ENCODE data around the gene NAXD.

The NAXD gene

DNA sequence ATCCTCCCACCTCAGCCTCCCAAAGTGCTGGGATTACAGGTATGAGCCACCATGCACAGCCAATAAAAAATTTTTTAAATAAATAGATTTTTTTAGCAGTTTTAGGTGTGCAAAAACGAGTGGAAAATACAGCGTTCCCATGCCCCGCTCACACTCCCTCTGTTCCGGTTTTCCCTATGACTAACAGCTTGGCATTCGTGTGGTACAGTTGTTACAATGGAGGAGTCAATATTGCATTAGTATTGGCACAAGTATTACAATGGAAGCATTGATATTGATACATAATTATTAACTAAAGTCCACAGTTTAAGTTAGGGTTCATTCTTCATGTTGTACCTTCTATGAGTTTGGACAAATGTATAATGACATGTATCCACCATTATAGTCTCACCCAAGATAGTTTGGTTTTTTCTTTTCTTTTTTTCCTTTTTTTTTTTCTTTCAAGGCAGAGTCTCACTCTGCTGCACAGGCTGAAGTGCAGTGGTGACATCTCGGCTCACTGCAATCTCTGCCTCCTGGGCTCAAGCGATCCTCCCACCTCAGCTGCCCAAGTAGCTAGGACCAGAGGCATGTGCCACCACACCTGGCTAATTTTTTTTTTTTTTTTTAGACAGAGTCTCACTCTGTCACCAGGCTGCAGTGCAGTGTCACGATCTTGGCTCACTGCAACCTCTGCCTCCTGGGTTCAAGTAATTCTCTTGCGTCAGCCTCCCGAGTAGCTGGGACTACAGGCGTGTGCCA, 38.4 kb upstream of the NAXD start:
- TF ChIP-seq SPI1 (IDR thresholded peaks at IDR 0.05; ENCODE audit: borderline replicate concordance, low read depth), result no peak
- TF ChIP-seq, protein P1, sequence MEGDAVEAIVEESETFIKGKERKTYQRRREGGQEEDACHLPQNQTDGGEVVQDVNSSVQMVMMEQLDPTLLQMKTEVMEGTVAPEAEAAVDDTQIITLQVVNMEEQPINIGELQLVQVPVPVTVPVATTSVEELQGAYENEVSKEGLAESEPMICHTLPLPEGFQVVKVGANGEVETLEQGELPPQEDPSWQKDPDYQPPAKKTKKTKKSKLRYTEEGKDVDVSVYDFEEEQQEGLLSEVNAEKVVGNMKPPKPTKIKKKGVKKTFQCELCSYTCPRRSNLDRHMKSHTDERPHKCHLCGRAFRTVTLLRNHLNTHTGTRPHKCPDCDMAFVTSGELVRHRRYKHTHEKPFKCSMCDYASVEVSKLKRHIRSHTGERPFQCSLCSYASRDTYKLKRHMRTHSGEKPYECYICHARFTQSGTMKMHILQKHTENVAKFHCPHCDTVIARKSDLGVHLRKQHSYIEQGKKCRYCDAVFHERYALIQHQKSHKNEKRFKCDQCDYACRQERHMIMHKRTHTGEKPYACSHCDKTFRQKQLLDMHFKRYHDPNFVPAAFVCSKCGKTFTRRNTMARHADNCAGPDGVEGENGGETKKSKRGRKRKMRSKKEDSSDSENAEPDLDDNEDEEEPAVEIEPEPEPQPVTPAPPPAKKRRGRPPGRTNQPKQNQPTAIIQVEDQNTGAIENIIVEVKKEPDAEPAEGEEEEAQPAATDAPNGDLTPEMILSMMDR (IDR thresholded peaks at IDR 0.05; ENCODE audit: insufficient read depth, low read length), result no peak
- no peak for TF ChIP-seq GABPA (IDR thresholded peaks at IDR 0.05; ENCODE audit: low read depth)
- TF ChIP-seq, protein P2, sequence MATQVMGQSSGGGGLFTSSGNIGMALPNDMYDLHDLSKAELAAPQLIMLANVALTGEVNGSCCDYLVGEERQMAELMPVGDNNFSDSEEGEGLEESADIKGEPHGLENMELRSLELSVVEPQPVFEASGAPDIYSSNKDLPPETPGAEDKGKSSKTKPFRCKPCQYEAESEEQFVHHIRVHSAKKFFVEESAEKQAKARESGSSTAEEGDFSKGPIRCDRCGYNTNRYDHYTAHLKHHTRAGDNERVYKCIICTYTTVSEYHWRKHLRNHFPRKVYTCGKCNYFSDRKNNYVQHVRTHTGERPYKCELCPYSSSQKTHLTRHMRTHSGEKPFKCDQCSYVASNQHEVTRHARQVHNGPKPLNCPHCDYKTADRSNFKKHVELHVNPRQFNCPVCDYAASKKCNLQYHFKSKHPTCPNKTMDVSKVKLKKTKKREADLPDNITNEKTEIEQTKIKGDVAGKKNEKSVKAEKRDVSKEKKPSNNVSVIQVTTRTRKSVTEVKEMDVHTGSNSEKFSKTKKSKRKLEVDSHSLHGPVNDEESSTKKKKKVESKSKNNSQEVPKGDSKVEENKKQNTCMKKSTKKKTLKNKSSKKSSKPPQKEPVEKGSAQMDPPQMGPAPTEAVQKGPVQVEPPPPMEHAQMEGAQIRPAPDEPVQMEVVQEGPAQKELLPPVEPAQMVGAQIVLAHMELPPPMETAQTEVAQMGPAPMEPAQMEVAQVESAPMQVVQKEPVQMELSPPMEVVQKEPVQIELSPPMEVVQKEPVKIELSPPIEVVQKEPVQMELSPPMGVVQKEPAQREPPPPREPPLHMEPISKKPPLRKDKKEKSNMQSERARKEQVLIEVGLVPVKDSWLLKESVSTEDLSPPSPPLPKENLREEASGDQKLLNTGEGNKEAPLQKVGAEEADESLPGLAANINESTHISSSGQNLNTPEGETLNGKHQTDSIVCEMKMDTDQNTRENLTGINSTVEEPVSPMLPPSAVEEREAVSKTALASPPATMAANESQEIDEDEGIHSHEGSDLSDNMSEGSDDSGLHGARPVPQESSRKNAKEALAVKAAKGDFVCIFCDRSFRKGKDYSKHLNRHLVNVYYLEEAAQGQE (IDR thresholded peaks at IDR 0.05; ENCODE audit: insufficient replicate concordance, low read depth), result no peak
- TF ChIP-seq POLR2AphosphoS5 (IDR thresholded peaks at IDR 0.05; ENCODE audit: low read depth), result no peak
- no peak for DNase-seq (ENCODE audit: low read depth in 1 of 2, low spot score in 1 of 2)
- no peak overlapping the region for H3K4me3 ChIP-seq (replicated peaks; ENCODE audit: insufficient read depth, low read length)
- H3K27me3 ChIP-seq (ENCODE audit: insufficient read depth, poor library complexity, severe bottlenecking), result no peaks in the 10 kb centered on the region
- H3K27ac ChIP-seq (replicated peaks), result no peak overlapping the region

DNA sequence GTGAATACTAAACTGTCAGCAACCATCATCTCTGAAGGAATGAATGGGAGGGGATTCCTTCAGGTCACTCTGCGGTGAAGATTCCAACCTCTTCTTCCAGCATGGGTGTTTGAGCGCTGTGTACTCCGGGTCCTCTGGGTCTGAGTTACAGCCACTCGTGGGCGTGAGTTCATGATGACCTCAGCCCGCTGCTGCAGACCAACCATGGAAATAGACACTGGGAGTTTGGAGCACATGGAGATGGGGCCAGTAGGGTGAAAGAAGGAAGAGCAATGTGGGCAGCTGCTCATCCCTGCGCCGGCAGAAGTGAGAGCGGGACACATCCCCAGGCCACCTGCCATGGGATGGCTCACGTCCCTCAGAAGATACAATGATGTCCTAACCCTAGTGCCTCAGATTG, 37.0 kb upstream of the NAXD start:
- DNase-seq (ENCODE audit: low read depth in 1 of 2, low spot score in 1 of 2), result no peak
- Histone ChIP-seq H3K27ac (replicated peaks) (no peak overlapping the region), H3K27me3 (ENCODE audit: insufficient read depth, poor library complexity, severe bottlenecking) (no peaks in the 10 kb centered on the region), H3K4me3 (replicated peaks; ENCODE audit: insufficient read depth, low read length) (no peak overlapping the region)
- TF ChIP-seq, protein P1 (IDR thresholded peaks at IDR 0.05; ENCODE audit: insufficient read depth, low read length), result no peak
- TF ChIP-seq SPI1 (IDR thresholded peaks at IDR 0.05; ENCODE audit: borderline replicate concordance, low read depth) (no peak), GABPA (IDR thresholded peaks at IDR 0.05; ENCODE audit: low read depth) (no peak), POLR2AphosphoS5 (IDR thresholded peaks at IDR 0.05; ENCODE audit: low read depth) (no peak)
- TF ChIP-seq, protein P2 (IDR thresholded peaks at IDR 0.05; ENCODE audit: insufficient replicate concordance, low read depth), result no peak

DNA sequence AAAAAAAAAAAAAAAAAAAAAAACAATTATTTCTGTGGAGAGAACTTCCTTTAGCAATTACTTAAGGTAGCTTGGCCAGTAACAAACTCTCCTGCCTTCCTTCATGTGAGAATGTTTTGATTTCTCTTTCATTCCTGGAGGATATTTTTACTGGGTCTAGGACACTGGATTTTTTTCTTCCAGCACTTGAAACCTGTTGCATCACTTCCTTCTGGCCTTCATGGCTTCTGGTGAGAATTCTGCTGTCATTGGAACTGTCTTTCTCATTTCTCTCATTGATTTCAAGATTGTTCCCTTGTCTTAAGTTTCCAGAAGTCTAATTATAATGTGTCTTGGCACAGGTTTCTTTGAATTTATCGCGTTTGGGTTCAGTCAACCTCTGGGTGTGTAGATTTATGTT, 34.5 kb upstream of the NAXD start:
- no peak for DNase-seq (ENCODE audit: low read depth in 1 of 2, low spot score in 1 of 2)
- Histone ChIP-seq H3K27ac (replicated peaks) (no peak overlapping the region), H3K4me3 (replicated peaks; ENCODE audit: insufficient read depth, low read length) (no peak overlapping the region), H3K27me3 (ENCODE audit: insufficient read depth, poor library complexity, severe bottlenecking) (no peaks in the 10 kb centered on the region)
- TF ChIP-seq, protein P2 (IDR thresholded peaks at IDR 0.05; ENCODE audit: insufficient replicate concordance, low read depth), result no peak
- TF ChIP-seq GABPA (IDR thresholded peaks at IDR 0.05; ENCODE audit: low read depth), result no peak
- TF ChIP-seq, protein P1 (IDR thresholded peaks at IDR 0.05; ENCODE audit: insufficient read depth, low read length), result no peak
- no peak for TF ChIP-seq SPI1 (IDR thresholded peaks at IDR 0.05; ENCODE audit: borderline replicate concordance, low read depth)
- TF ChIP-seq POLR2AphosphoS5 (IDR thresholded peaks at IDR 0.05; ENCODE audit: low read depth), result no peak
